ENCODE measurements around the gene CLN3. TPM values are rescaled to one million over a fixed set of nuclear protein-coding genes. Genes with fewer than 3 reads are reported as not detected.
"Not testable (repeated sequence)": the region's sequence is repeated elsewhere in the genome, so short reads cannot be mapped to it uniquely, and the experiment has no call there.

CLN3 gene
- polyA plus RNA-seq, 2 donors: 14.9 to 19.3 TPM

- H3K9me3 ChIP-seq (ENCODE audit: control insufficient read depth in 2 of 2, insufficient read depth in 1 of 2, low read depth in 1 of 2, low read length in 1 of 2): no peaks in the 10 kb centered on the region
- peaks cover 2 to 12% of the 10 kb centered on the region in 2 donors for H3K36me3 ChIP-seq (ENCODE audit: control insufficient read depth in 2 of 2, insufficient read depth in 2 of 2, low read length in 1 of 2)
- WGBS, 2 donors: 95% methylated on average over 2 of the region's 2 CpGs
Observed at GRCh38 chr16:28475221-28475620, 16.7 kb downstream of the CLN3 start.

GRCh38 chr16:28473714-28474265, 18.1 kb downstream of the CLN3 start:
- Histone ChIP-seq H3K36me3 (ENCODE audit: control insufficient read depth in 2 of 2, insufficient read depth in 2 of 2, low read length in 1 of 2) (peaks cover 2 to 9% of the 10 kb centered on the region in 2 donors), H3K4me3 (ENCODE audit: low read depth in 1 of 2, low read length in 2 of 2) (no peak overlapping the region), H3K27me3 (ENCODE audit: control insufficient read depth in 1 of 2, insufficient read depth in 2 of 2, low read length in 2 of 2) (no peaks in the 10 kb centered on the region), H3K27ac (ENCODE audit: low read depth in 2 of 2, low read length in 1 of 2) (no peak overlapping the region), H3K4me1 (ENCODE audit: control insufficient read depth in 2 of 2, insufficient read depth in 2 of 2, low read length in 1 of 2) (no peaks in the 10 kb centered on the region), H3K9me3 (ENCODE audit: control insufficient read depth in 2 of 2, insufficient read depth in 1 of 2, low read depth in 1 of 2, low read length in 1 of 2) (no peaks in the 10 kb centered on the region)
- WGBS, 2 donors: 85 to 95% methylated on average over 8 of the region's 8 CpGs

More at GRCh38 chr16:28475221-28475620, 16.7 kb downstream of the CLN3 start:
- H3K27me3 ChIP-seq (ENCODE audit: control insufficient read depth in 1 of 2, insufficient read depth in 2 of 2, low read length in 2 of 2): no peaks in the 10 kb centered on the region
- no peak overlapping the region for H3K27ac ChIP-seq (ENCODE audit: low read depth in 2 of 2, low read length in 1 of 2)
- no peaks in the 10 kb centered on the region for H3K4me1 ChIP-seq (ENCODE audit: control insufficient read depth in 2 of 2, insufficient read depth in 2 of 2, low read length in 1 of 2)
- H3K4me3 ChIP-seq (ENCODE audit: low read depth in 1 of 2, low read length in 2 of 2): no peak overlapping the region

GRCh38 chr16:28447081-28447480, 44.8 kb downstream of the CLN3 start:
- H3K27ac ChIP-seq (ENCODE audit: low read depth in 2 of 2, low read length in 1 of 2); H3K27me3 ChIP-seq (ENCODE audit: control insufficient read depth in 1 of 2, insufficient read depth in 2 of 2, low read length in 2 of 2); H3K4me1 ChIP-seq (ENCODE audit: control insufficient read depth in 2 of 2, insufficient read depth in 2 of 2, low read length in 1 of 2); H3K36me3 ChIP-seq (ENCODE audit: control insufficient read depth in 2 of 2, insufficient read depth in 2 of 2, low read length in 1 of 2); H3K9me3 ChIP-seq (ENCODE audit: control insufficient read depth in 2 of 2, insufficient read depth in 1 of 2, low read depth in 1 of 2, low read length in 1 of 2); H3K4me3 ChIP-seq (ENCODE audit: low read depth in 1 of 2, low read length in 2 of 2): not testable (repeated sequence)
- WGBS, 2 donors: no CpG with 5 or more reads among the region's 6 CpGs

GRCh38 chr16:28446388-28446787, 45.5 kb downstream of the CLN3 start:
- WGBS, 2 donors: no CpG with 5 or more reads among the region's 4 CpGs
- not testable (repeated sequence) for H3K4me3 ChIP-seq (ENCODE audit: low read depth in 1 of 2, low read length in 2 of 2); H3K27ac ChIP-seq (ENCODE audit: low read depth in 2 of 2, low read length in 1 of 2); H3K9me3 ChIP-seq (ENCODE audit: control insufficient read depth in 2 of 2, insufficient read depth in 1 of 2, low read depth in 1 of 2, low read length in 1 of 2); H3K36me3 ChIP-seq (ENCODE audit: control insufficient read depth in 2 of 2, insufficient read depth in 2 of 2, low read length in 1 of 2); H3K4me1 ChIP-seq (ENCODE audit: control insufficient read depth in 2 of 2, insufficient read depth in 2 of 2, low read length in 1 of 2); H3K27me3 ChIP-seq (ENCODE audit: control insufficient read depth in 1 of 2, insufficient read depth in 2 of 2, low read length in 2 of 2)

GRCh38 chr16:28443943-28444342, 47.9 kb downstream of the CLN3 start:
- not testable (repeated sequence) for H3K27me3 ChIP-seq (ENCODE audit: control insufficient read depth in 1 of 2, insufficient read depth in 2 of 2, low read length in 2 of 2); H3K36me3 ChIP-seq (ENCODE audit: control insufficient read depth in 2 of 2, insufficient read depth in 2 of 2, low read length in 1 of 2); H3K27ac ChIP-seq (ENCODE audit: low read depth in 2 of 2, low read length in 1 of 2); H3K9me3 ChIP-seq (ENCODE audit: control insufficient read depth in 2 of 2, insufficient read depth in 1 of 2, low read depth in 1 of 2, low read length in 1 of 2); H3K4me3 ChIP-seq (ENCODE audit: low read depth in 1 of 2, low read length in 2 of 2); H3K4me1 ChIP-seq (ENCODE audit: control insufficient read depth in 2 of 2, insufficient read depth in 2 of 2, low read length in 1 of 2)
- WGBS, 2 donors: 81 to 91% methylated on average over 3 of the region's 6 CpGs

- H3K27ac ChIP-seq (ENCODE audit: low read depth in 2 of 2, low read length in 1 of 2); H3K36me3 ChIP-seq (ENCODE audit: control insufficient read depth in 2 of 2, insufficient read depth in 2 of 2, low read length in 1 of 2); H3K4me3 ChIP-seq (ENCODE audit: low read depth in 1 of 2, low read length in 2 of 2); H3K4me1 ChIP-seq (ENCODE audit: control insufficient read depth in 2 of 2, insufficient read depth in 2 of 2, low read length in 1 of 2); H3K9me3 ChIP-seq (ENCODE audit: control insufficient read depth in 2 of 2, insufficient read depth in 1 of 2, low read depth in 1 of 2, low read length in 1 of 2); H3K27me3 ChIP-seq (ENCODE audit: control insufficient read depth in 1 of 2, insufficient read depth in 2 of 2, low read length in 2 of 2): not testable (repeated sequence)
- 71 to 85% methylated on average over 2 to 3 of the region's 6 CpGs for WGBS, 2 donors
Observed at GRCh38 chr16:28438899-28439298, 53.0 kb downstream of the CLN3 start.

- not testable (repeated sequence) for H3K9me3 ChIP-seq (ENCODE audit: control insufficient read depth in 2 of 2, insufficient read depth in 1 of 2, low read depth in 1 of 2, low read length in 1 of 2); H3K36me3 ChIP-seq (ENCODE audit: control insufficient read depth in 2 of 2, insufficient read depth in 2 of 2, low read length in 1 of 2); H3K27ac ChIP-seq (ENCODE audit: low read depth in 2 of 2, low read length in 1 of 2); H3K27me3 ChIP-seq (ENCODE audit: control insufficient read depth in 1 of 2, insufficient read depth in 2 of 2, low read length in 2 of 2); H3K4me1 ChIP-seq (ENCODE audit: control insufficient read depth in 2 of 2, insufficient read depth in 2 of 2, low read length in 1 of 2); H3K4me3 ChIP-seq (ENCODE audit: low read depth in 1 of 2, low read length in 2 of 2)
- WGBS, 2 donors: 91 to 97% methylated on average over 9 to 21 of the region's 29 CpGs
Observed at GRCh38 chr16:28435340-28435739, 56.5 kb downstream of the CLN3 start.

Other genes starting within 250 kb of the CLN3 start
- gene SBK1, start 199.5 kb downstream of the CLN3 start, polyA plus RNA-seq: under 1 TPM; 0.36 to 0.47 TPM
- under 1 TPM; 0.21 to 0.77 TPM for gene NPIPB6, start 128.6 kb downstream of the CLN3 start, polyA plus RNA-seq
- gene EIF3CL, start 88.2 kb downstream of the CLN3 start, polyA plus RNA-seq: 10 to 100 TPM; 41.2 to 49.7 TPM
- under 1 TPM in 1 of 2 donors, not detected in 1; 0.10 TPM for gene NPIPB7, start 19.7 kb downstream of the CLN3 start, polyA plus RNA-seq
- 1 to 10 TPM; 1.2 TPM for gene APOBR, start 2.6 kb upstream of the CLN3 start, polyA plus RNA-seq
- gene IL27, start 14.8 kb upstream of the CLN3 start, polyA plus RNA-seq: under 1 TPM; 0.04 to 0.14 TPM
- 100 to 1,000 TPM in 1 of 2 donors, 10 to 100 TPM in 1; 88.1 to 161 TPM for gene NUPR1, start 46.9 kb upstream of the CLN3 start, polyA plus RNA-seq
- gene SGF29, start 61.8 kb upstream of the CLN3 start, polyA plus RNA-seq: 10 to 100 TPM; 16.3 to 17.6 TPM
- gene SULT1A2, start 105.0 kb upstream of the CLN3 start, polyA plus RNA-seq: under 1 TPM; 0.05 to 0.43 TPM
- gene SULT1A1, start 118.0 kb upstream of the CLN3 start, polyA plus RNA-seq: 1 to 10 TPM; 5.6 to 7.9 TPM
- gene NPIPB8, start 146.0 kb upstream of the CLN3 start, polyA plus RNA-seq: under 1 TPM in 1 of 2 donors, not detected in 1; 0.06 TPM
- 100 to 1,000 TPM; 303 to 630 TPM for gene EIF3C, start 219.4 kb upstream of the CLN3 start, polyA plus RNA-seq

All from esophagus (tissue), 2 donors.